Adipocyte (in vitro differentiated cells): ENCODE data around the gene HEMK1.

Source experiments
- DNase-seq: peaks from one replicate; pipeline ENCODE4 v3.0.0-alpha.2; 2015; ENCODE audit warnings: low read depth
- H3K27me3 ChIP-seq: replicated peaks from 2 replicates; pipeline ENCODE4 v1.7.0; 2013; ENCODE audit warnings: mild to moderate bottlenecking, low read length, moderate library complexity; ENCODE audit not compliant: control insufficient read depth, insufficient read depth
- H3K36me3 ChIP-seq: 2 replicates; pipeline ENCODE4 v1.7.0; 2013; ENCODE audit warnings: low read length, mild to moderate bottlenecking, moderate library complexity; ENCODE audit not compliant: control insufficient read depth, insufficient read depth, severe bottlenecking
- H3K4me1 ChIP-seq: 2 replicates; pipeline ENCODE4 v1.7.0; 2013; ENCODE audit warnings: mild to moderate bottlenecking, low read length, moderate library complexity; ENCODE audit not compliant: control insufficient read depth, insufficient read depth
- H3K4me3 ChIP-seq: 2 replicates; pipeline ENCODE4 v1.7.0; 2013; ENCODE audit warnings: mild to moderate bottlenecking, low read length, moderate library complexity
- H3K9ac ChIP-seq: 2 replicates; pipeline ENCODE4 v1.7.0; 2013; ENCODE audit warnings: mild to moderate bottlenecking, low read length, moderate library complexity
- H3K9me3 ChIP-seq: 2 replicates; pipeline ENCODE4 v1.7.0; 2013; ENCODE audit warnings: mild to moderate bottlenecking, low read length, moderate library complexity; ENCODE audit not compliant: control insufficient read depth

The HEMK1 gene

GRCh38 chr3:50637011-50637410 is 67.7 kb downstream of the HEMK1 start:
- no peak overlapping the region for H3K4me3 ChIP-seq
- H3K9me3 ChIP-seq = no peaks in the 10 kb centered on the region
- no peak for DNase-seq
- H3K27me3 ChIP-seq = no peaks in the 10 kb centered on the region
- peaks cover 7% of the 10 kb centered on the region for H3K36me3 ChIP-seq
- no peak overlapping the region for H3K9ac ChIP-seq
- H3K4me1 ChIP-seq = peaks cover 23% of the 10 kb centered on the region

DNA sequence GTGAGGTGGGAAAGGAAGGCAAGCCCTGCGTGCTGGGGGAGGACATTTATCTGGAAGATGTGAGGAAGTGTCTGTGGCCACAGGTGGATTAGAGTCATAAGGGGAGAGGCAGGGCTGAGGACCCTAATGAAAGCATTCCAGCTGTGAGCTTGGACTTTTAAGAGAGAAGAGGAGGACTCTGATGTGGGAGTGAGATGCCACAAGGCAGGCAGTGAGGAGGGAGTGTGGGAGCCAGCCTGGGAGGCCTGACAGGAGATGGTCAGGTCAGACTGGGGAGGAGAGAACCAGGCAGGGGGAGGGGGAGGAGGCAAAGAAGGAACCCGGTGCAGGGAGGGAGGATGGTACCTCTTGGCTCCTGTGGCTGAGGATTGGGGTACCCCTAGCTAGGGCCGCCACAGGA is 68.6 kb downstream of the HEMK1 start:
- Histone ChIP-seq H3K4me1 (peaks cover 15% of the 10 kb centered on the region), H3K9me3 (no peaks in the 10 kb centered on the region), H3K4me3 (no peak overlapping the region), H3K27me3 (no peaks in the 10 kb centered on the region), H3K9ac (no peak overlapping the region), H3K36me3 (peaks cover 13% of the 10 kb centered on the region)
- DNase-seq = no peak

- peaks cover 23% of the 10 kb centered on the region for H3K36me3 ChIP-seq
- no peak overlapping the region for H3K4me3 ChIP-seq
- H3K9ac ChIP-seq = peak overlapping the region; percentile 41
- peak; percentile 53 for DNase-seq
- peaks cover 15% of the 10 kb centered on the region for H3K4me1 ChIP-seq
- no peaks in the 10 kb centered on the region for H3K27me3 ChIP-seq
- no peaks in the 10 kb centered on the region for H3K9me3 ChIP-seq
Observed at GRCh38 chr3:50639055-50639494, 69.8 kb downstream of the HEMK1 start.

DNA sequence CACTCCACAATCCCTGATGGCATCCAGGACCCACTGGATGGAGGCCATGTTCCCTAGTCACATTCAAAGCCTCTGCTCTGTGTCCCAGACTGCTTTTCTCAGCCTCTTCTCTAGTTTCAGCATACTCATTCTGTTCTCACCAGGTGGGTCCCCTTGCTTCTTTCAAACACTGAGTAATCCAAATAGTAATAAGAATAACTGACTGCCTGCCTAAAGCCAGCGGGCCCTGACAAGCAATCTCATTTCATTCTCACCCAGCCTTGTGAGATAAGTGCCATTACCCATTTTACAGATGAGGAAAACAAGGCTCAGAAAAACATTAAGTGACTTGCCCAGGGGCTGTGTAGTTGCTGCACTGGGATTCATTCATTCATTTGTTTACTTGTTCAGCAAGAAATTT is 73.1 kb downstream of the HEMK1 start:
- DNase-seq = no peak
- Histone ChIP-seq H3K36me3 (peaks cover 40% of the 10 kb centered on the region), H3K9ac (no peak overlapping the region), H3K27me3 (no peaks in the 10 kb centered on the region), H3K9me3 (no peaks in the 10 kb centered on the region), H3K4me1 (peaks cover 15% of the 10 kb centered on the region), H3K4me3 (no peak overlapping the region)

DNA sequence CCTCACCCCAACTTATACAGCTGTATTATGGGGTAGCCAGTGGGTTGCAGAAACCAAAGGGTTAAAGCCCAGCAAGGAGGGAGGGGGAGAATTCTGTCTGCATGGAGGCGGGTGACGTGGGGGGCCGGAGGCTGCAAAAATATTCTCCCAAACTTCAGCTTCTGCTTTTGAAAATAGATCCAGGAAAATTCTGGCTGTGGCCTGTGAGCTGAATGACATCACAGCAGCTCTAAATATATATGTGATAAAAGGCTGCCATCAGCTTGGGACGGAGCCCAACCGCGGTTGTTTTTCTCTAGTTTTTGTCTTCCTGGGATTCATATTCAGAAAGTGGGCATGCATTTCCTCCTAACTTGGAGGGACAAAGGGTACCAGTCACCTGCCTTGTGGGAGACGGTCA is 75.2 kb downstream of the HEMK1 start:
- Histone ChIP-seq H3K27me3 (no peaks in the 10 kb centered on the region), H3K9me3 (no peaks in the 10 kb centered on the region), H3K4me3 (no peak overlapping the region), H3K9ac (no peak overlapping the region), H3K36me3 (peaks cover 54% of the 10 kb centered on the region), H3K4me1 (no peaks in the 10 kb centered on the region)
- no peak for DNase-seq

GRCh38 chr3:50645378-50645777 is 76.1 kb downstream of the HEMK1 start:
- DNase-seq = no peak

More at GRCh38 chr3:50645378-50645777, 76.1 kb downstream of the HEMK1 start:
- Histone ChIP-seq H3K4me3 (no peak overlapping the region), H3K9ac (no peak overlapping the region), H3K9me3 (no peaks in the 10 kb centered on the region), H3K27me3 (no peaks in the 10 kb centered on the region), H3K4me1 (no peaks in the 10 kb centered on the region), H3K36me3 (peaks cover 54% of the 10 kb centered on the region)
